Measurements from ENCODE around the gene ADAMTS2. TPM values are rescaled to one million over a fixed set of nuclear protein-coding genes. Genes with fewer than 3 reads are reported as not detected.
A peak's percentile ranks its signal among the peaks of the same experiment; 100 is the strongest.

The ADAMTS2 gene
- total and polyA plus RNA-seq, 2 of the 8 experiments (the other 6 are each of a cell fraction or from before 2014, with no cell fraction given), result 6.6 to 7.3 TPM

GRCh38 chr5:179269781-179270543 lies 75.3 kb downstream of the ADAMTS2 start:
- Histone ChIP-seq H3K9me3 (ENCODE audit: insufficient read depth in 2 of 2, low read depth in 1 of 2, low read length in 1 of 2) (no peaks in the 10 kb centered on the region), H3K4me1 (replicated peaks in 1 of 4; ENCODE audit: control insufficient read depth in 3 of 4, insufficient read depth in 4 of 4, low read length in 3 of 4) (peaks cover 0 to 18% (median 10%) of the 10 kb centered on the region in 4 experiments; a peak in 6 of 7 replicates), H2BK20ac (ENCODE audit: low read length) (no peak overlapping the region), H3K36me3 (ENCODE audit: control insufficient read depth in 2 of 4, insufficient read depth in 4 of 4, low read length in 3 of 4) (no peaks in the 10 kb centered on the region), H3K18ac (ENCODE audit: extremely low read depth, low read length) (no peak overlapping the region), H3K27me3 (replicated peaks in 1 of 4; ENCODE audit: control insufficient read depth in 3 of 4, extremely low read depth in 1 of 4, insufficient read depth in 3 of 4, low read length in 3 of 4) (no peaks in the 10 kb centered on the region), H2BK120ac (replicated peaks; ENCODE audit: low read depth, low read length) (no peak overlapping the region), H3K23ac (ENCODE audit: insufficient read length) (no peak overlapping the region), H2AFZ (ENCODE audit: low read length) (no peak overlapping the region), H2BK12ac (ENCODE audit: low read depth, low read length) (no peak overlapping the region), H3K4me2 (ENCODE audit: insufficient read depth in 1 of 2, low read depth in 2 of 2, low read length in 2 of 2) (no peak overlapping the region), H3K56ac (replicated peaks; ENCODE audit: insufficient read length, low read depth, low read length) (no peak overlapping the region), H3K4me3 (ENCODE audit: extremely low read depth in 1 of 4, insufficient read depth in 2 of 4, low read depth in 3 of 4, low read length in 4 of 4) (no peak overlapping the region), H3K14ac (ENCODE audit: insufficient read length) (no peak overlapping the region), H3K4ac (replicated peaks; ENCODE audit: insufficient read length, low read depth, low read length) (no peak overlapping the region), H2BK15ac (ENCODE audit: low read length) (no peak overlapping the region), H3K9ac (replicated peaks in 1 of 4; ENCODE audit: extremely low read depth in 1 of 4, low read depth in 3 of 4, low read length in 3 of 4) (no peak overlapping the region; a peak in 1 of 7 replicates), H3K79me2 (ENCODE audit: control insufficient read depth in 1 of 2, insufficient read depth in 2 of 2, low read length in 2 of 2) (no peaks in the 10 kb centered on the region), H4K5ac (ENCODE audit: insufficient read length, low read depth, low read length) (no peak overlapping the region), H4K20me1 (replicated peaks in 1 of 2; ENCODE audit: control insufficient read depth in 1 of 2, insufficient read depth in 2 of 2, low read length in 2 of 2) (peaks cover 0 to 1% of the 10 kb centered on the region in 2 experiments), H4K91ac (replicated peaks; ENCODE audit: insufficient read length, low read length) (no peak overlapping the region), H2AK5ac (ENCODE audit: low read depth, low read length) (no peak overlapping the region), H3K79me1 (ENCODE audit: low read depth, low read length) (no peaks in the 10 kb centered on the region), H2BK5ac (ENCODE audit: low read depth, low read length) (no peak overlapping the region), H3K23me2 (ENCODE audit: low read depth, low read length) (no peaks in the 10 kb centered on the region), H3K27ac (ENCODE audit: low read depth, low read length) (no peak overlapping the region), H4K8ac (ENCODE audit: extremely low read depth, insufficient read depth, low read length) (0 out of 2 replicates have a peak overlapping the region, but pooled peaks have one; percentile 42)
- ChIA-PET POLR2A (ENCODE audit: partially characterized antibody) (interaction anchor here (0.8 kb wide), 1 partner anchor 10 kb away, joined by 3 read pairs; no protein-coding TSS in a partner anchor), CTCF (ENCODE audit: partially characterized antibody) (interaction anchor here (1.4 to 3.4 kb wide), 3 partner anchors 16 to 102 kb away, joined by 3 to 15 read pairs (median 6); no protein-coding TSS in a partner anchor)
- 91% methylated on average over 9 of the region's 13 CpGs; no CpG with 5 or more reads in 1 of the 2 experiments for WGBS, 2 experiments (ENCODE audit: extremely low coverage in 1 of 2, insufficient coverage in 1 of 2, insufficient read length in 1 of 2, insufficient replicate concordance in 2 of 2, low coverage in 1 of 2, low lambda C conversion rate in 2 of 2, missing lambda C conversion rate in 1 of 2)
- TF ChIP-seq SUZ12 (IDR thresholded peaks at IDR 0.05; ENCODE audit: low read length) (no peak), MAFK (IDR thresholded peaks at IDR 0.05; ENCODE audit: low read depth, low read length) (no peak), RXRA (IDR thresholded peaks at IDR 0.05; ENCODE audit: insufficient read depth, low read depth, low read length) (no peak)
- TF ChIP-seq, protein P1, sequence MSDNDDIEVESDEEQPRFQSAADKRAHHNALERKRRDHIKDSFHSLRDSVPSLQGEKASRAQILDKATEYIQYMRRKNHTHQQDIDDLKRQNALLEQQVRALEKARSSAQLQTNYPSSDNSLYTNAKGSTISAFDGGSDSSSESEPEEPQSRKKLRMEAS (IDR thresholded peaks at IDR 0.05), result no peak
- FAIRE-seq (no peak), DNase-seq (ENCODE audit: low read depth in 1 of 2, low spot score in 2 of 2) (no peak)
